Endodermal cell (in vitro differentiated cells): ENCODE data around the gene KCND2. TPM values are rescaled to one million over a fixed set of nuclear protein-coding genes. Genes with fewer than 3 reads are reported as not detected.

Experiments used
- DNase-seq: peaks from one replicate; pipeline ENCODE4 v3.0.0-alpha.2; 2017
- H3K27ac ChIP-seq: 2 replicates; pipeline ENCODE4 v1.5.1; 2013; ENCODE audit warnings: mild to moderate bottlenecking, low read depth, low read length, moderate library complexity
- H3K27me3 ChIP-seq: 2 replicates; pipeline ENCODE4 v1.6.1; 2013; ENCODE audit warnings: mild to moderate bottlenecking, low read length, moderate library complexity; ENCODE audit not compliant: insufficient read depth, control insufficient read depth, poor library complexity, severe bottlenecking
- H3K36me3 ChIP-seq: 2 replicates; pipeline ENCODE4 v1.7.0; 2013; ENCODE audit warnings: mild to moderate bottlenecking, low read length, moderate library complexity; ENCODE audit not compliant: control insufficient read depth, insufficient read depth
- H3K4me1 ChIP-seq: one replicate; pipeline ENCODE4 v1.7.0; 2013; ENCODE audit warnings: low read length; ENCODE audit not compliant: control insufficient read depth, insufficient read depth
- H3K4me3 ChIP-seq: 2 replicates; pipeline ENCODE4 v1.5.1; 2013; ENCODE audit warnings: mild to moderate bottlenecking, low read length, moderate library complexity
- H3K9ac ChIP-seq: 2 replicates; pipeline ENCODE4 v1.6.1; 2013; ENCODE audit warnings: mild to moderate bottlenecking, low read length, moderate library complexity; ENCODE audit not compliant: poor library complexity, severe bottlenecking; ENCODE audit errors: extremely low read depth
- H3K9me3 ChIP-seq: 2 replicates; pipeline ENCODE4 v1.6.1; 2013; ENCODE audit warnings: mild to moderate bottlenecking, low read length, moderate library complexity; ENCODE audit not compliant: control insufficient read depth
- H3K27ac Mint-ChIP-seq: 2 replicates; pipeline ENCODE4 v1.8.0; 2020; ENCODE audit warnings: mixed read lengths
- H3K27me3 Mint-ChIP-seq: 2 replicates; pipeline ENCODE4 v1.8.0; 2021; ENCODE audit warnings: mild to moderate bottlenecking, mixed read lengths; ENCODE audit not compliant: insufficient read depth
- H3K36me3 Mint-ChIP-seq: 2 replicates; pipeline ENCODE4 v1.8.0; 2020; ENCODE audit warnings: low read depth, mixed read lengths
- H3K4me1 Mint-ChIP-seq: 2 replicates; pipeline ENCODE4 v1.8.0; 2020; ENCODE audit warnings: mixed read lengths
- H3K4me3 Mint-ChIP-seq: 2 replicates; pipeline ENCODE4 v1.8.0; 2020; ENCODE audit warnings: mild to moderate bottlenecking, moderate library complexity, mixed read lengths
- H3K9me3 Mint-ChIP-seq: 2 replicates; pipeline ENCODE4 v1.8.0; 2020; ENCODE audit warnings: mild to moderate bottlenecking, mixed read lengths
- WGBS, 2 experiments: methylation state at CpG; one replicate each; pipeline versions ENCODE4 v1.1.5 to v1.1.7; 2013; ENCODE audit warnings: missing lambda C conversion rate in 2 of 2, mixed read lengths in 1 of 2; ENCODE audit not compliant: insufficient coverage in 1 of 2, insufficient read length in 1 of 2; 5-methylcytosine and 5-hydroxymethylcytosine counted together
- total RNA-seq, 2 donors: library from RNA; stranded (reverse); fragmentation: NEBNext Ultra II Directional in 1 of 2; extraction: Animal tissue kit (Norgen Biotek cat#: 25700) in 1 of 2; gene quantifications; 2 replicates in 1 of 2; 3 replicates in 1 of 2; pipeline ENCODE4 v1.2.1, GENCODE V29; 2021
- TF ChIP-seq, protein P1 (sequence below): fragments of 200-600 bp; sonication (generic); conservative IDR thresholded peaks from 2 replicates; pipeline ENCODE4 v1.5.0; 2021; ENCODE audit warnings: antibody characterized with exemption, mild to moderate bottlenecking

KCND2 gene
- total RNA-seq, 2 donors from 2014 or later: 0.71 to 4.6 TPM

DNA sequence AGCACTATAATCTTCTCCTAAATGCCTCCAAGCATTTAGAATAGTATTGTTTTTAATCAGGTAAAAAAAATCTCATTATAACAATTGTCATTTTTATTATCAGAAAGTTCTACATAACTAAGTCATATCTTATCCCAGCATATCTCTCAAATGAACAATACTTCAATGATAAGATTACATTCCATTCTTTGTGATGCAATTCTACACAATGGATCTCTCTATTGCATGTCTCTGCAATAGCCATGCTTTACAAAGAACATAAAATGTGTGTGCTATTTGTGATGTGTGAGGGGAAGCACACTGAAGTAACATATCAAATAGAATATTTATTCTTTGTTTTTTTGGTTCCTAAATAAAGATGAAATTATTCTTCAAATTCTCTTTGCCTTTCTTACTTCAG is 389.3 kb downstream of the KCND2 start:
- TF ChIP-seq, protein P1, sequence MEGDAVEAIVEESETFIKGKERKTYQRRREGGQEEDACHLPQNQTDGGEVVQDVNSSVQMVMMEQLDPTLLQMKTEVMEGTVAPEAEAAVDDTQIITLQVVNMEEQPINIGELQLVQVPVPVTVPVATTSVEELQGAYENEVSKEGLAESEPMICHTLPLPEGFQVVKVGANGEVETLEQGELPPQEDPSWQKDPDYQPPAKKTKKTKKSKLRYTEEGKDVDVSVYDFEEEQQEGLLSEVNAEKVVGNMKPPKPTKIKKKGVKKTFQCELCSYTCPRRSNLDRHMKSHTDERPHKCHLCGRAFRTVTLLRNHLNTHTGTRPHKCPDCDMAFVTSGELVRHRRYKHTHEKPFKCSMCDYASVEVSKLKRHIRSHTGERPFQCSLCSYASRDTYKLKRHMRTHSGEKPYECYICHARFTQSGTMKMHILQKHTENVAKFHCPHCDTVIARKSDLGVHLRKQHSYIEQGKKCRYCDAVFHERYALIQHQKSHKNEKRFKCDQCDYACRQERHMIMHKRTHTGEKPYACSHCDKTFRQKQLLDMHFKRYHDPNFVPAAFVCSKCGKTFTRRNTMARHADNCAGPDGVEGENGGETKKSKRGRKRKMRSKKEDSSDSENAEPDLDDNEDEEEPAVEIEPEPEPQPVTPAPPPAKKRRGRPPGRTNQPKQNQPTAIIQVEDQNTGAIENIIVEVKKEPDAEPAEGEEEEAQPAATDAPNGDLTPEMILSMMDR: no peak
- H3K36me3 ChIP-seq: no peaks in the 10 kb centered on the region
- no peak overlapping the region for H3K9ac ChIP-seq
- no peak overlapping the region for H3K4me3 ChIP-seq
- Mint-ChIP-seq H3K4me1 (peaks cover 5% of the 10 kb centered on the region), H3K36me3 (no peaks in the 10 kb centered on the region), H3K27me3 (no peaks in the 10 kb centered on the region), H3K9me3 (no peaks in the 10 kb centered on the region), H3K4me3 (no peak overlapping the region), H3K27ac (no peak overlapping the region)
- peaks cover 13% of the 10 kb centered on the region for H3K4me1 ChIP-seq
- no peaks in the 10 kb centered on the region for H3K27me3 ChIP-seq
- no peak overlapping the region for H3K27ac ChIP-seq
- H3K9me3 ChIP-seq: no peaks in the 10 kb centered on the region
- DNase-seq: no peak

DNA sequence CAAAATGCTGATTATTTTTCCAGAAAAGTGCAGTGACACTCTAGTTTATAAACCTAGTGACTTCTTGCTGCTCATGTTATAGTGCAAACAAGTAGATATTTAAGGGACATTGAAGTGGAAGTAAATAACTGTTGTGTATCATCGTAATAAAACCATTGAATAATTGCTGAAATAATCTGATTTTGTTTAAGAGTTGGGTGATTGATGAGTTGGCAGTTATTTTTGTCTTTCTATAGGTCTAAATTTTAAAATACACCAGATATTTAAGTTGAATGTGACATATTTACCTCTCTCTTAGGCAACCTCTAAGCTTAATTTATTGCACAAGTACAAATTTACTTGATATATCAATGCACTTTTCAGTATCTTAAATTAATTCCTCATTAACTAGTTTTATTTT is 392.1 kb downstream of the KCND2 start:
- H3K4me3 ChIP-seq: no peak overlapping the region
- no peaks in the 10 kb centered on the region for H3K36me3 ChIP-seq
- no peaks in the 10 kb centered on the region for H3K36me3 Mint-ChIP-seq
- TF ChIP-seq, protein P1: no peak
- no peaks in the 10 kb centered on the region for H3K9me3 ChIP-seq
- H3K27me3 ChIP-seq: no peaks in the 10 kb centered on the region
- H3K9me3 Mint-ChIP-seq: no peaks in the 10 kb centered on the region
- H3K4me3 Mint-ChIP-seq: no peak overlapping the region
- H3K4me1 Mint-ChIP-seq: peaks cover 5% of the 10 kb centered on the region
- H3K27ac ChIP-seq: no peak overlapping the region
- no peak for DNase-seq
- H3K27me3 Mint-ChIP-seq: no peaks in the 10 kb centered on the region
- H3K9ac ChIP-seq: no peak overlapping the region
- H3K27ac Mint-ChIP-seq: no peak overlapping the region
- WGBS, 2 experiments: 93 to 100% methylated on average over 1 of the region's 1 CpG
- peaks cover 13% of the 10 kb centered on the region for H3K4me1 ChIP-seq

DNA sequence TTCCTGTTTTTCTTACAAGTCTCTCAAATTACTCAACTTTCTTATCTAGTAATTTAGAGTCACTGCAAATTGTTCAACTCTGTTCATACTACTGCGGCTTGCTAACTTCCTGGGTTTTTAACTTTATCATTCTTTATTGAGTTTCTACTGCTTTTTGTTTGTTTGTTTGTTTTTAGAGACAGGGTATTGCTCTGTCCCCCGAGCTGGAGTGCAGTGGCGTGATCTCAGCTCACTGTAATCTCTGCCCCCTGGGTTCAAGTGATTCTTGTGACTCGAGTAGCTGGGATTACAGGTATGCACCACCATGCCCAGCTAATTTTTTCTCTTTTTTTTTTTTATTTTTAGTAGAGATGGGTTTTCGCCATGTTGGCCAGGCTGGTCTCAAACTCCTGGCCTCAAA is 402.1 kb downstream of the KCND2 start:
- no peak for DNase-seq
- H3K4me3 ChIP-seq: no peak overlapping the region

More for the DNA sequence above, 402.1 kb downstream of the KCND2 start:
- H3K36me3 Mint-ChIP-seq: no peaks in the 10 kb centered on the region
- Histone ChIP-seq H3K4me1 (no peaks in the 10 kb centered on the region), H3K27me3 (no peaks in the 10 kb centered on the region), H3K36me3 (no peaks in the 10 kb centered on the region), H3K9ac (no peak overlapping the region), H3K27ac (no peak overlapping the region), H3K9me3 (peaks cover 10% of the 10 kb centered on the region)
- 77 to 100% methylated on average over 1 to 5 of the region's 5 CpGs for WGBS, 2 experiments
- no peak overlapping the region for H3K4me3 Mint-ChIP-seq
- peaks cover 3% of the 10 kb centered on the region for H3K4me1 Mint-ChIP-seq
- H3K27ac Mint-ChIP-seq: peak overlapping the region; percentile 14
- H3K9me3 Mint-ChIP-seq: peaks cover 4% of the 10 kb centered on the region
- H3K27me3 Mint-ChIP-seq: no peaks in the 10 kb centered on the region
- TF ChIP-seq, protein P1: no peak
